Panc1 (cell line): ENCODE measurements around the gene CBX7.

Experiments used
- POLR2AphosphoS5 ChIP-seq: IDR thresholded peaks from 2 replicates; pipeline ENCODE4 v1.6.1; 2012; ENCODE audit warnings: mild to moderate bottlenecking, low read depth, low read length, moderate library complexity
- SIN3A ChIP-seq: IDR thresholded peaks from 2 replicates; pipeline ENCODE4 v1.6.1; 2012; ENCODE audit warnings: low read depth, mild to moderate bottlenecking, low read length, moderate library complexity, borderline replicate concordance; ENCODE audit not compliant: insufficient read depth
- TF ChIP-seq, protein P1 (sequence below): fragments of 450-650 bp; IDR thresholded peaks from 2 replicates; pipeline ENCODE4 v1.5.1; 2017; ENCODE audit warnings: mild to moderate bottlenecking
- TF ChIP-seq, protein P2 (sequence below), 2 experiments: IDR thresholded peaks; 2 replicates each; pipeline ENCODE4 v1.6.1; 2011 to 2012; ENCODE audit warnings: low read depth in 2 of 2, control low read depth in 1 of 2, low read length in 1 of 2, mild to moderate bottlenecking in 1 of 2, moderate library complexity in 1 of 2; ENCODE audit not compliant: insufficient read depth in 1 of 2

DNA sequence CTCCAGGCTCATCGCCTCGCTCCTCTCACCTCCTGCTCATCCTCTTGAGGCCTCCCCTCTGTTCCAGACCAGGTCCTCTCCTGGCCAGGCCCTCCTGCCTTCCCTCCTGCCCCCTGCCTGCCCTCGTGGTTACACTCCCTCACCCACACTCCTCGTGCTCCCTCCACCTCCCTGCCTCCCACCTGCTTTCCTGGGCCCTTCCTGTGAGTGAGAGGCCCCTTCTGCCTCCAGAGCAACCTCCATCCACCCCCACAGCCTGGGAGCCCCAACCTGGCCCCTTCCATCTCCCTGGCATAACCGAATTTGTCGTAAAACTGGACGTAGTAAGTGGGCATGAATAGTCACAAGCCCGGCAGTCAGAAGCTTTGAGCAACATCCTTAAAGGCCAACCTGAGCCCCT is 70.9 kb downstream of the CBX7 start:
- TF ChIP-seq POLR2AphosphoS5 (no peak), SIN3A (no peak)
- TF ChIP-seq, protein P1, sequence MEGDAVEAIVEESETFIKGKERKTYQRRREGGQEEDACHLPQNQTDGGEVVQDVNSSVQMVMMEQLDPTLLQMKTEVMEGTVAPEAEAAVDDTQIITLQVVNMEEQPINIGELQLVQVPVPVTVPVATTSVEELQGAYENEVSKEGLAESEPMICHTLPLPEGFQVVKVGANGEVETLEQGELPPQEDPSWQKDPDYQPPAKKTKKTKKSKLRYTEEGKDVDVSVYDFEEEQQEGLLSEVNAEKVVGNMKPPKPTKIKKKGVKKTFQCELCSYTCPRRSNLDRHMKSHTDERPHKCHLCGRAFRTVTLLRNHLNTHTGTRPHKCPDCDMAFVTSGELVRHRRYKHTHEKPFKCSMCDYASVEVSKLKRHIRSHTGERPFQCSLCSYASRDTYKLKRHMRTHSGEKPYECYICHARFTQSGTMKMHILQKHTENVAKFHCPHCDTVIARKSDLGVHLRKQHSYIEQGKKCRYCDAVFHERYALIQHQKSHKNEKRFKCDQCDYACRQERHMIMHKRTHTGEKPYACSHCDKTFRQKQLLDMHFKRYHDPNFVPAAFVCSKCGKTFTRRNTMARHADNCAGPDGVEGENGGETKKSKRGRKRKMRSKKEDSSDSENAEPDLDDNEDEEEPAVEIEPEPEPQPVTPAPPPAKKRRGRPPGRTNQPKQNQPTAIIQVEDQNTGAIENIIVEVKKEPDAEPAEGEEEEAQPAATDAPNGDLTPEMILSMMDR: no peak
- TF ChIP-seq, protein P2, sequence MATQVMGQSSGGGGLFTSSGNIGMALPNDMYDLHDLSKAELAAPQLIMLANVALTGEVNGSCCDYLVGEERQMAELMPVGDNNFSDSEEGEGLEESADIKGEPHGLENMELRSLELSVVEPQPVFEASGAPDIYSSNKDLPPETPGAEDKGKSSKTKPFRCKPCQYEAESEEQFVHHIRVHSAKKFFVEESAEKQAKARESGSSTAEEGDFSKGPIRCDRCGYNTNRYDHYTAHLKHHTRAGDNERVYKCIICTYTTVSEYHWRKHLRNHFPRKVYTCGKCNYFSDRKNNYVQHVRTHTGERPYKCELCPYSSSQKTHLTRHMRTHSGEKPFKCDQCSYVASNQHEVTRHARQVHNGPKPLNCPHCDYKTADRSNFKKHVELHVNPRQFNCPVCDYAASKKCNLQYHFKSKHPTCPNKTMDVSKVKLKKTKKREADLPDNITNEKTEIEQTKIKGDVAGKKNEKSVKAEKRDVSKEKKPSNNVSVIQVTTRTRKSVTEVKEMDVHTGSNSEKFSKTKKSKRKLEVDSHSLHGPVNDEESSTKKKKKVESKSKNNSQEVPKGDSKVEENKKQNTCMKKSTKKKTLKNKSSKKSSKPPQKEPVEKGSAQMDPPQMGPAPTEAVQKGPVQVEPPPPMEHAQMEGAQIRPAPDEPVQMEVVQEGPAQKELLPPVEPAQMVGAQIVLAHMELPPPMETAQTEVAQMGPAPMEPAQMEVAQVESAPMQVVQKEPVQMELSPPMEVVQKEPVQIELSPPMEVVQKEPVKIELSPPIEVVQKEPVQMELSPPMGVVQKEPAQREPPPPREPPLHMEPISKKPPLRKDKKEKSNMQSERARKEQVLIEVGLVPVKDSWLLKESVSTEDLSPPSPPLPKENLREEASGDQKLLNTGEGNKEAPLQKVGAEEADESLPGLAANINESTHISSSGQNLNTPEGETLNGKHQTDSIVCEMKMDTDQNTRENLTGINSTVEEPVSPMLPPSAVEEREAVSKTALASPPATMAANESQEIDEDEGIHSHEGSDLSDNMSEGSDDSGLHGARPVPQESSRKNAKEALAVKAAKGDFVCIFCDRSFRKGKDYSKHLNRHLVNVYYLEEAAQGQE (IDR thresholded peaks at IDR 0.05; ENCODE audit: insufficient read depth in 1 of 2, low read depth in 2 of 2, low read length in 1 of 2): no peak
